ENCODE results near the gene MEOX1. TPM values are rescaled to one million over a fixed set of nuclear protein-coding genes. Genes with fewer than 3 reads are reported as not detected.

MEOX1 gene
- total and polyA plus RNA-seq, 2 donors (not counting 1 experiment from before 2014, with no cell fraction given) = not detected

DNA sequence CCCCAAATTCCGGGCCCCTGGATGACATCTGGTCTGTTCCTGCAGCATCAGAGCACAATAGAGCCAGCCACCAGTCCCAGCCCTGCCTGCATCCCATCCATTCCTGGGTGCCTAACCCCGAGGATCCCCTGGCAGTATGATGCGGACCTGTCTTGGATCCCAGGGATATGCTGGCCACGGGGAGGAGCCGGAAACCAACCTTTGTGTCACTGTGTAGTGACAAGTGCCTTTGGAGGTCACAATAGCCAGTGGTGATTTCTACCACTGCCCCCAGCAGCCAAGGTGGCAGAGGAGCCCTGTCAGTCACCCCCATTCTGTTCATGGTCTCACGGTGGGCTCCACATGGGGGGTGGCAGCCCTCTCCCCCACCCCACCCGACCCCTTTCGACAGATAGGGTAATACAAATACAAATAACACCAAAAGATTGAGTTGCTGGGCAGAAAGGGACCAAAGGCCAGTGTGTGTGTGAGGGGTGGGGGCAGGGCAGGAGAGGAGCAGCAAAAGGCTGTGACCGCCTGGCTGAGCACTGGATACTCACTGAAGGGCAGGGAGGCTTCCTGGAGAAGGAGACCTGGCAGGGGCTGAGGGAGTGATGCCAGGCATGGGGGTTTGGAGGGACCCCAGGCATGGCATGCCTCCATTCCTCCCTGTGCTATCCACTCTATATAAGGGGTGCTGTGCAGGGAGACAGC, 29.0 kb upstream of the MEOX1 start:
- Mint-ChIP-seq H3K4me3 (no peak overlapping the region), H3K9me3 (ENCODE audit: insufficient read depth) (no peaks in the 10 kb centered on the region), H3K4me1 (no peaks in the 10 kb centered on the region), H3K27me3 (peaks cover 23% of the 10 kb centered on the region), H3K27ac (no peak overlapping the region)
- DNase-seq (no peak), ATAC-seq (ENCODE audit: low read depth) (no peak)
- Histone ChIP-seq H3K79me2 (ENCODE audit: control insufficient read depth, insufficient read depth, low read length) (no peaks in the 10 kb centered on the region), H2AFZ (ENCODE audit: insufficient read depth, low read depth, low read length, poor library complexity, severe bottlenecking) (no peak overlapping the region), H3K27ac (ENCODE audit: low read length in 2 of 2) (no peak overlapping the region), H3K9ac (ENCODE audit: low read length) (no peak overlapping the region), H4K20me1 (ENCODE audit: control insufficient read depth, insufficient read depth, low read length, poor library complexity, severe bottlenecking) (no peaks in the 10 kb centered on the region), H3K27me3 (replicated peaks in 1 of 4; ENCODE audit: control extremely low read depth in 1 of 4, control insufficient read depth in 3 of 4, insufficient read depth in 4 of 4, low read length in 3 of 4) (no peaks in the 10 kb centered on the region), H3K9me3 (ENCODE audit: control extremely low read depth in 1 of 3, control insufficient read depth in 2 of 3, insufficient read depth in 1 of 3, low read length in 2 of 3) (no peaks in the 10 kb centered on the region), H3K4me2 (replicated peaks; ENCODE audit: low read depth, low read length, poor library complexity, severe bottlenecking) (no peak overlapping the region), H3K36me3 (replicated peaks in 1 of 2; ENCODE audit: control extremely low read depth in 1 of 2, control insufficient read depth in 1 of 2, extremely low read depth in 1 of 2, insufficient read depth in 2 of 2, low read length in 1 of 2) (no peaks in the 10 kb centered on the region), H3K4me1 (ENCODE audit: control insufficient read depth in 2 of 2, insufficient read depth in 2 of 2, low read length in 2 of 2) (no peaks in the 10 kb centered on the region), H3K4me3 (ENCODE audit: control extremely low read depth in 1 of 5, extremely low read depth in 1 of 5, insufficient read depth in 1 of 5, low read depth in 2 of 5, low read length in 4 of 5) (no peak overlapping the region)
- WGBS (ENCODE audit: insufficient coverage) = 97% methylated on average over 6 of the region's 9 CpGs
- intact Hi-C loops (cut with micrococcal nuclease) = no loop called here
- TF ChIP-seq, protein P1, sequence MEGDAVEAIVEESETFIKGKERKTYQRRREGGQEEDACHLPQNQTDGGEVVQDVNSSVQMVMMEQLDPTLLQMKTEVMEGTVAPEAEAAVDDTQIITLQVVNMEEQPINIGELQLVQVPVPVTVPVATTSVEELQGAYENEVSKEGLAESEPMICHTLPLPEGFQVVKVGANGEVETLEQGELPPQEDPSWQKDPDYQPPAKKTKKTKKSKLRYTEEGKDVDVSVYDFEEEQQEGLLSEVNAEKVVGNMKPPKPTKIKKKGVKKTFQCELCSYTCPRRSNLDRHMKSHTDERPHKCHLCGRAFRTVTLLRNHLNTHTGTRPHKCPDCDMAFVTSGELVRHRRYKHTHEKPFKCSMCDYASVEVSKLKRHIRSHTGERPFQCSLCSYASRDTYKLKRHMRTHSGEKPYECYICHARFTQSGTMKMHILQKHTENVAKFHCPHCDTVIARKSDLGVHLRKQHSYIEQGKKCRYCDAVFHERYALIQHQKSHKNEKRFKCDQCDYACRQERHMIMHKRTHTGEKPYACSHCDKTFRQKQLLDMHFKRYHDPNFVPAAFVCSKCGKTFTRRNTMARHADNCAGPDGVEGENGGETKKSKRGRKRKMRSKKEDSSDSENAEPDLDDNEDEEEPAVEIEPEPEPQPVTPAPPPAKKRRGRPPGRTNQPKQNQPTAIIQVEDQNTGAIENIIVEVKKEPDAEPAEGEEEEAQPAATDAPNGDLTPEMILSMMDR (IDR thresholded peaks at IDR 0.05) = no peak
- TF ChIP-seq EZH2 (IDR thresholded peaks at IDR 0.05; ENCODE audit: borderline replicate concordance, insufficient read depth, low read depth, low read length, poor library complexity, severe bottlenecking) = no peak
- ChIA-PET CTCF (interaction anchor here (1.5 to 19.1 kb wide), 3 partner anchors 37 to 114 kb away, joined by 3 to 524 read pairs (median 87); partner anchors contain the start of gene SOST), POLR2A (no interaction called here)

DNA sequence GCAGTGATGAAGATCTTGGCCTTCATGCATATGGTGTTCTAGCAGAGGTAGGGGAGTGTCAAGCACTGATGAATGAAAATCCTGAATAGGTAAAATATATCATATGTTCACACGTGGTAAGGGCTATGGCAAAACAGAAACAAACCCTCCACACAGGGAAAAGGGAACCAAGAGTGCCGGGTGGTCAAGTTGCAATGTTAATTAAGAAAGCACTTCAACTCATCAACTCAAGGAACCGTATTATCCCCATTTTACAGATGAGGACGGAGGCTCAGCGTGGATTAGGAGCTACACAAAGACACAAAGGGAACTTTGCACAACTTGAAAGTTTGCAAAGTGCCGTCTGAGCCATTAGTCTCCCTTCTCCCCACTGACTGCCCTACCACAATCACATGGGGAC, 28.1 kb upstream of the MEOX1 start:
- ATAC-seq (ENCODE audit: low read depth) (no peak), DNase-seq (no peak)
- Histone ChIP-seq H3K4me3 (ENCODE audit: control extremely low read depth in 1 of 5, extremely low read depth in 1 of 5, insufficient read depth in 1 of 5, low read depth in 2 of 5, low read length in 4 of 5) (no peak overlapping the region), H3K9ac (ENCODE audit: low read length) (no peak overlapping the region), H3K36me3 (replicated peaks in 1 of 2; ENCODE audit: control extremely low read depth in 1 of 2, control insufficient read depth in 1 of 2, extremely low read depth in 1 of 2, insufficient read depth in 2 of 2, low read length in 1 of 2) (no peaks in the 10 kb centered on the region), H2AFZ (ENCODE audit: insufficient read depth, low read depth, low read length, poor library complexity, severe bottlenecking) (no peak overlapping the region), H3K4me1 (ENCODE audit: control insufficient read depth in 2 of 2, insufficient read depth in 2 of 2, low read length in 2 of 2) (no peaks in the 10 kb centered on the region), H3K27me3 (replicated peaks in 1 of 4; ENCODE audit: control extremely low read depth in 1 of 4, control insufficient read depth in 3 of 4, insufficient read depth in 4 of 4, low read length in 3 of 4) (no peaks in the 10 kb centered on the region), H3K9me3 (ENCODE audit: control extremely low read depth in 1 of 3, control insufficient read depth in 2 of 3, insufficient read depth in 1 of 3, low read length in 2 of 3) (no peaks in the 10 kb centered on the region), H4K20me1 (ENCODE audit: control insufficient read depth, insufficient read depth, low read length, poor library complexity, severe bottlenecking) (no peaks in the 10 kb centered on the region), H3K79me2 (ENCODE audit: control insufficient read depth, insufficient read depth, low read length) (no peaks in the 10 kb centered on the region), H3K27ac (ENCODE audit: low read length in 2 of 2) (no peak overlapping the region), H3K4me2 (replicated peaks; ENCODE audit: low read depth, low read length, poor library complexity, severe bottlenecking) (no peak overlapping the region)
- H3K27ac Mint-ChIP-seq = no peak overlapping the region
- H3K27me3 Mint-ChIP-seq = peaks cover 23% of the 10 kb centered on the region
- ChIA-PET POLR2A (no interaction called here), CTCF (interaction anchor here (8.6 to 19.1 kb wide), 2 partner anchors 73 to 113 kb away, joined by 87 to 524 read pairs; partner anchors contain the start of gene SOST)
- no peak for TF ChIP-seq EZH2 (IDR thresholded peaks at IDR 0.05; ENCODE audit: borderline replicate concordance, insufficient read depth, low read depth, low read length, poor library complexity, severe bottlenecking)
- TF ChIP-seq, protein P1 (IDR thresholded peaks at IDR 0.05) = no peak
- no peaks in the 10 kb centered on the region for H3K4me1 Mint-ChIP-seq
- intact Hi-C loops (cut with micrococcal nuclease) = no loop called here
- no peak overlapping the region for H3K4me3 Mint-ChIP-seq
- H3K9me3 Mint-ChIP-seq (ENCODE audit: insufficient read depth) = no peaks in the 10 kb centered on the region
- WGBS (ENCODE audit: insufficient coverage) = 93% methylated on average over 3 of the region's 6 CpGs
